ENCODE data around the gene ZNF263.

The ZNF263 gene

GRCh38 chr16:3282730-3283542, at the start of gene ZNF263:
Gene ZNF263, plus strand, starts transcription at chr16:3283491. Its CDS starts 328 bp downstream, at chr16:3283819.
- DNase-seq: peak; percentile 80 to 85 (median 84)

GRCh38 chr16:3234543-3234856, 48.8 kb upstream of the ZNF263 start:
- no peak for DNase-seq

GRCh38 chr16:3234857-3235561, 48.3 kb upstream of the ZNF263 start, which contains the start of gene ZNF200:
Gene ZNF200, minus strand, starts transcription at chr16:3235158. Its CDS starts 1,403 bp downstream, at chr16:3233755.
- DNase-seq: peak; percentile 71 to 90 (median 81)

GRCh38 chr16:3235856-3236669, 47.2 kb upstream of the ZNF263 start:
- DNase-seq: no peak

- DNase-seq: no peak
Observed at GRCh38 chr16:3241761-3242160, 41.5 kb upstream of the ZNF263 start.

GRCh38 chr16:3242709-3243108, 40.6 kb upstream of the ZNF263 start:
- no peak for DNase-seq

GRCh38 chr16:3243882-3244281, 39.4 kb upstream of the ZNF263 start:
- no peak for DNase-seq

GRCh38 chr16:3246002-3246401, 37.3 kb upstream of the ZNF263 start:
- no peak for DNase-seq

GRCh38 chr16:3246876-3247275, 36.4 kb upstream of the ZNF263 start:
- no peak for DNase-seq

- DNase-seq: no peak
Observed at GRCh38 chr16:3248596-3248995, 34.7 kb upstream of the ZNF263 start.

GRCh38 chr16:3249020-3249419, 34.3 kb upstream of the ZNF263 start:
- no peak for DNase-seq

- DNase-seq: no peak
Observed at GRCh38 chr16:3249451-3249850, 33.8 kb upstream of the ZNF263 start.

- no peak for DNase-seq
Observed at GRCh38 chr16:3252967-3253366, 30.3 kb upstream of the ZNF263 start.

GRCh38 chr16:3254309-3254708, 29.0 kb upstream of the ZNF263 start:
- DNase-seq: no peak

GRCh38 chr16:3256146-3256865, 27.0 kb upstream of the ZNF263 start, which contains the start of gene MEFV:
Gene MEFV, minus strand, starts transcription at chr16:3256633. Its CDS starts 46 bp downstream, at chr16:3256587.
- no peak for DNase-seq

- no peak for DNase-seq
Observed at GRCh38 chr16:3256866-3257465, 26.3 kb upstream of the ZNF263 start.

GRCh38 chr16:3259836-3260235, 23.5 kb upstream of the ZNF263 start:
- DNase-seq: no peak

- DNase-seq: no peak
Observed at GRCh38 chr16:3262517-3262916, 20.8 kb upstream of the ZNF263 start.

GRCh38 chr16:3264137-3265036, 18.9 kb upstream of the ZNF263 start:
- DNase-seq: peak; percentile 95 to 98 (median 97)

GRCh38 chr16:3266873-3267537, 16.3 kb upstream of the ZNF263 start:
- DNase-seq: no peak
